Mesenteric fat pad (tissue), 1 donor: Measurements from ENCODE around the gene TST. TPM values are rescaled to one million over a fixed set of nuclear protein-coding genes. Genes with fewer than 3 reads are reported as not detected.

Source experiments
- DNase-seq: peaks from one replicate; pipeline ENCODE4 v3.0.0-alpha.2; 2020; ENCODE audit warnings: low spot score
- long read RNA-seq: library from polyadenylated mRNA; unstranded; transcript quantifications from one replicate; pipeline ENCODE4 v2.0.0, GENCODE V29; 2020
- total RNA-seq: library from RNA; stranded (reverse); fragmentation: NEBNext Ultra II Directional; extraction: Animal tissue kit (Norgen Biotek cat#: 25700); gene quantifications from one replicate; pipeline ENCODE4 v1.2.1, GENCODE V29; 2021
- donor health status: DM: yes; HTN: yes; CAD: no.

TST gene
- total RNA-seq, result 58.5 TPM
- long read RNA-seq, transcript TST-201 (3 exons, 1,211 nt), result major isoform, 23 of 44 reads
- long read RNA-seq, transcript TST-202 (2 exons, 1,797 nt), result minor isoform, 18 of 44 reads
- long read RNA-seq, partial matches to known transcripts, result 1 of 44 reads
- long read RNA-seq, other reads (novel, unspliced or antisense), result 2 of 44 reads

DNA sequence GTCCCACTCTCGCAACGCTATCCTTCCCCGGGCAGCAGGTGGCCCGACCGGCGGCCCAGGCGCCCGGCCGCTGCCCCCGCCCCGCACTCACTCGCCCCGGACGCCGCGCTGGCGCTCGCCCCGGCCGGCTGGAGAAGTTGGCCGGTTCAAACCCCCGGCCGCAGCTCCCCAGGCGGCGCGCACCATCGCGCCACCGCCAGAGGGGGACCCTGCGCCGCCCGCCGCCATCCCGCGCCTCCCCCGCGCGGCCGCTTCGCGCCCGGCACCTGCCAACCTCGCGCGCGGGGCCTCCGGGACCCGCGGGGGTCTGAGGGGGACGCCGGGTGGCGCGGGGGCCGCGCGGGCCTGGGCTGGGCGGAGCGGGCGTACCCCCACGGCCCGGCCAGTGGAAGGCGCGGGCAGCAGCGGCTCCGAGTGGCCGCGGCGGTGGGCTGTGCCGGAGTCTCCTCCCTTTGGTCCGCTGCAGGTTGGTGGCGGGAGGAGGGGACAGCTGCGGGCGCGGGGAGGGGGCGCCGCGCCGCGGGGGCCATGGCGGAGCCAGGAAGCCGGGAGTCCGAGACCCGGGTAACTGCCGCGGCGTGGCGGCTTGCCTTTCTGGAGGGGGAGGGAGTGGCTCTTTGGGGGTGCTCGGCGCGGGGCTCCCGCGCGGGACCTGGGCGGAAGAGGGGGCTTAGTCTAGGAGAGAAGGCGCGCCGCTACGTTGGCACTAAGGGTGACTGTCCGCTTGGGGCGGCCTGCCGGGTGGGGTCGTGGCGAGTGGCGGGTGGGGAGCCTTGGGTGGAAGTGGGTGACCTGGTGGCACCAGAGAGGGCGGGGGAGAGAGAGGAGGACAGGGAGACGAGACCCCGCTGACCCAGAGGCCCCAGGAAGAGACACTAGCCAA, at the start of gene TST, which contains the start of gene MPST:
Gene TST (minus strand): TSS at position 139 of the 883 bp plus-strand sequence. CDS start 715 bp downstream, outside the sequence.
Gene MPST (plus strand): TSS at position 434 of the 883 bp plus-strand sequence. CDS start 95 bp downstream, at position 529.
- DNase-seq, result no peak

DNA sequence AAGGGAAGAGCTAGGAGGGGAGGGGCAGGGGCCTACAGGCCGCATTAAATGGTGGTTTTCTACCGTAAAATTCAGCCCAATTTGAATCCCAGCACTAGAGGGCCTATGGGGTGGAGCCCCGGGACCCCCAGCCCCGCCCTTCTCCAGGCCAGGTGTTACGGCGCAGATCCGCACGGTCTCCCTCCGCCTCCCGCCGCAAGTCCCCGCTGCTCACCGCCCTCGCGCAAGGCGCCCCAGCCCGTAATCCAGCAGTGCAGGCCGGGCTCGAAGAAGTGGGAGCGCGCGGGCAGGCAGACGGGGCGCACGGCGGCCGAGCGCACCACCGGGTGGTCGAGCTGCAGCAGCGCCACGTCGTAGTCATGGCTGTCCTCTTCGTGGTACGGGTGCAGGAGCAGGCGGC, 49.6 kb upstream of the TST start:
- no peak for DNase-seq

- no peak for DNase-seq
These were observed 48.2 kb upstream of the TST start for GRCh38 chr22:37067428-37067827.

DNA sequence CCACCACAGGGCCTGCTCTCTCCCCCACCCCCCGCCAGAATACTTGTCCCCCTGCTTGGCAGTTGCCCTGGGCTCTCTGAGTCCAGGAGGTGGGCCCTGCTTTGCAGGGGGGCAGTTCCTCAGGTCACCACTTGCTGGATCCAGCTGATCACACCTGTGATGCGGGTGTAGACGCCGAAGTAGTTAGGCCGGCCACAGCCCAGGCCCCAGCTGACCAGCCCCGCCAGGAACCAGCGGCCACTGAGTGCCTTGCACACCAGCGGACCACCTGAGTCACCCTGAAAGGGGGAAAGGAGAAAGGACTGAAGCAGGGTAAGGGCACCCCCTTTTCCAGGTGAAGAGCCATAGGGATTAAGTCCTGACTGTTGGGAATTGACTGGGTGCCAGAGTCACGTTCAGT, 46.7 kb upstream of the TST start:
- DNase-seq, result no peak

GRCh38 chr22:37065180-37065579, 45.9 kb upstream of the TST start:
- no peak for DNase-seq

GRCh38 chr22:37064553-37064952, 45.3 kb upstream of the TST start:
- no peak for DNase-seq

DNA sequence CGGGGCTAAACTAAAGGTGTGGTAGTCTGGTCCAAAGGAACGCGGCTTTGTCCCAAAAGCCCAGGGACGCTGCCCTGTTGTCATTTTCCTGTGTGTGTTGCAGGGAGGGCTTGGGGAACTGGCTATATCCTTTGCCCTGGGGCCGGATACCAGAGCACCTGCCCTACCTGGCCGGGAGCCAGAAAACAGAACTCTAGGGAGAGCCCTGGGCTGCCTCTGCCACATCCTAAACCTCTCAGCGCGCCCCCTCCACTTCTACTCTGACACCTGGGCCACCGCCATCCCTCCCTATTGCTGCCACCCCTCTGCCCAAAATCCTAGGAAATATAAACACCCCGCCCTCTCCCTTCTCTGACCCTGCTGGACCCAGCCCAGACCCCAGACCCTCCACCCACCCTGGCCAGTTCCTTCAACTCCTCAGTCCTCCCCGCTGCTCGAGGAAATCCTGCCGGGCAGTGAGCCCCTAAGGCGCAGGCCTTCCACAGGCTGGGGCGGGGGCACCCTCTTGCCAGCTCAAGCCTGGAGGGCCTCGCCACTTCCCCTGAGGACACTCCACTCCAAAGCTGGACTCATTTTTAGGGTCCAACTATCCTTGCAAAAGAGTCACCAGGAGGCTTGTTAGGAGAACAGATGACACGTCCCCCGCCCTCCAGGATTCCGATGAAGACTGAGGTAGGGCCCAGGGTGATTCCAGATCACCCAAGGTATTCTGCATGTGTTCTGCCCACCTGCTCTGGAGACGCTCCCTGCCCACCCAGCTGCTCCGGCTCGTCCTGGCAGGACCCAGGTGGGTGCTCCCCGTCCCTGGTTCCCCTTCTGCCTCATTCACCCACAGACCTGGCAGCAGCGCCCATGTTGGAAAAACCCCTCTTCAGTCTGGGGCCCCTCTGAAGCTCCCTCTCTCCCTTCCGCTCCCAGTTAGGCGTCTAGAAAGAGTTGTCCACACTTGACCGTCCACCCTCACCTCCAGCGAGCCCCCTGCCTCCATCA, 44.5 kb upstream of the TST start:
- DNase-seq, result no peak

- no peak for DNase-seq
These were observed 43.6 kb upstream of the TST start for GRCh38 chr22:37062702-37063381.

DNA sequence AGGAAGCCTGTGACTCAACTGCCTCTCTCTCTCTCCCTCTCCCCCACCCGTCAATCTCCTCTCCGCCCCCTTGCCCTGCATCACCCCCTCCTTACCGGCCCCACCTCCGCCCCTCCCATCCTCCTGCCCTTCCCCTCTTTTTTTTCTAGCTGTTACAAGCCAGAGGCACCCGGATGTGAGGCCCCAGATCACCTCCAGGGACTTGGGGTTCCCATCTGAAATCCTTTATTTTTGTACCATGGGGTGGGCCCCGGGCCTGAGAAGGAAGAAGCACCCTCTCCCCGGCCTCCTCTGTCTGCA, 43.1 kb upstream of the TST start:
- no peak for DNase-seq

DNA sequence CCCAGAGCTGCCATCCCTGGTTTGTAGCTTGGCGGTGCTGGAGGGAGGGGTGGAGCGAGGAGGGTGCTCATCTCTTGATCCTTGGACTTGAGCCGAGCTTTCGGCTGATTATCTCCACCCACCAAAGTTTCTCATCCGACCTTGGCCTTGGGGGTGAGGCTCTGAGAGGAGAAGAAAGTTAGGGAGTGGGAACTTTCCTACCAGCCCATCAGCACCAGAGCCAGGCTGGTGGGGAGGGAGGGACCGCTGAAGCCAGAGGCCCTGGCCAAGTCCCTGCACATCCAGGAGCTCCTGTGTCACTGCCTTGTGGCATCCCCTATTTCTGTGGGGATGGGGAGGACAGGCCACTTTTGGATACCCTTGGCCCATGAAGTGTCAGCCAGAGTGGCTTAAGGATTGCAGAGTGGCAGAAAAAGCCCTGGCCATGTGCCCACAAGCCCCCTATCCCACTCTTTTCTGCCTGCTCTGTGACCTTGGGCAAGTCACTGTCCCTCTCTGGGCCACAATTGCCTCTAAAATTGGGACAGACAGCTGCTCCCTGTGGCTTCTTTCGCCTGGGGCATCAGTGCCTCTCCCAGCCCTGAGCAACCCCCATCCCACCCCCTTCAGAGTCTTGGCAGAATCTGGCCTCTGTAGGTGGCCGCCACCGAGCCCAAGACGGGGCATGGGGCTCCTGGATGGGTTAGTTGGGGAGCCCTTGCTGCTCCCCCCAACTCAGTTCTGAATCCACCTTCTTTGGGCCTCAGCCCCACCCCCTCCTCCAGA, 42.5 kb upstream of the TST start:
- DNase-seq, result no peak

DNA sequence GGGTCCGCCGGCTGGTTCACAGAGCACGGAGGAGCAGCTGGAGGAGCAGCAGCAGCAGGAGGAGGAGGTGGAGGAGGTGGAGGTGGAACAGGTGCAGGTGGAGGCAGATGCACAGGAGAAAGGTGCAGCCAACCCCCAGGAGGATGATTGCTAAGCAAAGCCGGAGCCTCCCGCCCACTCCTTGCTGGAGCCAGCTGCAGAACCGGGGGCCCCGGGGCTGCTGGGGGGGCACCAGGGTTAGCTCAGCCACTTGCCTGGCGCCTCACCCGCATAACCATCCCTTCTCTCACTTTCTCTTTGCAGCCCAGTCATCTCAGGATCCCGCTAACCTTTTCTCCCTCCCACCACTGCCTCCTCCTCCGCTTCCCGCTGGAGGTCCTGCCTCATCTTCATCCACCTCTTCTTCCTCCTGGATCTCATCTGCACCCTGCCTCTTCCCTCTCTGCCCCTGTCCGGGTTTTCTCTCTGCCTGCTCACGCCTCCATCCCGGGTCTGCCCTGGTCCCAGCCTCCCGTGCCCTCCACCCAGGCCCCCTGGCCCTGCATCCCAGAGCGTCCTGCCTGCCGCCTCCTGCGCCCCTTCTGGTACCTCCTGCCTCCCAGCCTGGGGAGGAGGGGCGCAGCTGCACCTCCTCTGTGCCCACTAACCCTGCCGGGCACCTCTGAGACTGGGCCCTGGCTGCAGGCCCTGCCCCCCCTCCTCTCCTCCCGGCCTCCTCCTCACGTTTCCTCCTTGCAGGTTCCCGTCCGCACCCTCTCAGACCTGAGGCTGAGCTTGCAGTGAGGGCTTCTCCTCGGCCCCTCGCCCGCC, 41.8 kb upstream of the TST start:
- DNase-seq, result no peak

DNA sequence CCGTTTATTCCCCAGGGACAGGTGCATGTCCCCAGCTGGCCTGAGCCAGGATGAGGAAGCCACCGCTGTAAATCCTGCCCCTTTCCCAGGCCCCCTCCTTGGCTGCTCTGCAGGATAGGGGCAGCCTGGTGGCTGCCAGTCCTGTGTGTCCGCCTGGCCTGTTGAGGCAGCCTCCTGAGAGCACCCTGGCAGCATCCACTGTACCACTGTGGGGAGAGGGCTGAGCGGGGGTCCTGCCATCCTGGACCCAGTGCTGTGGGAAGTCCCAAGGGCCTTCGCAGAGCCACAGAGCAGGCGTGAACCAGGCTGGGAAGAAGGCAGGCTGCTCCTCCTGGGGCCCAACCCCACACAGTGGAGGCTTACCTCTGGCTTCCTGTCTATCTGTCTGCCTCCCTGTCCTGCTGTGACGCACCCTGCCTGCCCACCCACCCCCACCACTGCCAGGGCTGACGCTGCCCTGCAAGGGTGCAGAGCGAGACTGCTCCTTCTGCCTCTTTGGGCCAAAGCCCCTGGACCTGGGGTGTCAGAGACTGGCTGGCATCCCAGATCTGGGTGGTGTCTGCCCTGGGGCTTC, 40.7 kb upstream of the TST start:
- no peak for DNase-seq

- DNase-seq, result no peak
These were observed 39.9 kb upstream of the TST start for GRCh38 chr22:37058917-37059701.

DNA sequence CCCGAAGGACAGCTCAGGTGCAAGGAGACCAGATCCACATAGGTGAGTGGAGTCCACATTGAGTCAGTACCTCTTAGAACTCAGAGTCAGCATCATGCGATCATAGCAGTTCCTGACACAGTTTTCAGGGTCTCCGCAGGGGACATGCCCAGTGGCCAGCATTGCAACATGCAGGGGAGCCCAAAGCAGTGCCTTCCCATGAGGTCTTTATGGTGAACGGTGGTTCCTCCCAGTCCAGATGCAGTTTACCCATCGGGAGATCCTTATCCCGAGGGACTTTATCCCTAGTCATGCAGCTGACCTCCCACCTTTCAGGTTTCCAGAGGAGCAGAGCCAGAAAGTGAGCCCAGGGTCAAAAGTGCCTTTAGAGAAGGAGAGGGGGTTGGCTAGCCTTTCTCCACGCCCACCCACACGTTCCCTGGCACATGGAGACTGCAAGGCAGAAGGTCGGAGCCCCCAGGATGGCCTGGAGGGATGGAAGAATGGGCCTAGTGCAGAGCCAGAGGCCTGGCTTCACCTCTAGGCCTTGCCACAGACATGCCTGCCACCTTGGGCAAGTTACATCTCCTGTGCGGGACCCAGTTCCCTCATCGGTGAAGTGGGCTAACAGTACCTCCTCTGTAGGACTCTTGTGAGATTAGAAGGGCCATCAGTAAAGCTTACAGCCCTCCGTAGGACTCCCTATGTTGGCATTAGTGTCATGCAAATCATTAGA, 38.7 kb upstream of the TST start:
- no peak for DNase-seq

GRCh38 chr22:37057226-37057625, 38.0 kb upstream of the TST start:
- DNase-seq, result no peak

DNA sequence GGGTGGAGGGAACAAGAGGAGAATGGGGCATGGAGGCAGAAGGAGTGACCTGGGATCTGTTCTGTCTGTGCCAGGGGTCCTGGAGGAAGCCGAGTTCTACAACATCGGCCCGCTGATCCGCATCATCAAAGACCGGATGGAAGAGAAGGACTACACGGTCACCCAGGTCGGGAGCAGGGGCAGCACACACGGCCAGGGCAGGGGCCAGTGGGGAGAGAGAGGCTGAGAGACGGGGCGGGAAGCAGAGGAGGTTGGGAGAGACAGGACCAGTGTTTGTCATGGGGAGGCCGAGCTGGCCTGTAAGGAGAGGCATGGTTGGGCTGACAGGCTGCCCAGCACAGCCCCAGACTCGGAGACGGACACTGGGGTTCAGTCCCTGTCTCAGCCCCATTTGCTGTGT, 37.0 kb upstream of the TST start:
- DNase-seq, result no peak

DNA sequence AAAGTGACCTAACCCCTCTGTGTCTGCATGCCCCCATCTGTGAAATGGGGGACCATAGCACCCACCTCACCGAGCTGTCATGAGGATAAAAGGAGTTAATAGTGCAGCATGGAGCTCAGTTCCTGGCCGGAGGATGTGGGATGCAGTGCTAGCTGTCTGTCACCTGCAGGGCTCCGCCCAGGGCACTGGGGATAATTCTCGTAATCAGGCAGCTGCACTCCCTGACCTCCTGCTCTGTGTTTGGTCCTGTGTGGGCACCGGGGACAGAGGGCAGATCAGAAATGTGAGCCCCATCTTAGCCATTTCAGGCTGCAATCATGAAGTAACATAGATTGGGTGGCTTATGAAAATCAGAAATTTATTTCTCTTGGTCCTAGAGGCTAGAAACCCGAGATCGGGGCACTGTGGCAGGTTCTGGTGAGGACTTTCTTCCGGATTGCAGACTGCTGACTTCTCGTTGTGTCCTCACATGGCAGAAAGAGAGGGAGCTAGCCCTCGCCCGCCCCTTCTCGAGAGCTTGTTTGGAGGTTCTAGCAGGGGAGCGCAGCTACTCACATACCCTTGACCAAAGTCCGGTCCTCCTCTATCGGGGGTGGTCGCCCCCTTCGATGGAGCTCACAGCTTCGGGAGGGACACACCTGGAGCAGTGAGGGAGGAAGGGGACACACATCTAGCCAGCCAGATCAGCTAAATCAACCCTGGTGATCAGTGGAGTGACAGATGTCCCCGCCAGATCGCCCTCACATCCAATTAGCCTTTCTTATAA, 35.5 kb upstream of the TST start:
- DNase-seq, result no peak
